Loucy (cell line): ENCODE data around the gene ELMOD1.
A peak's percentile ranks its signal among the peaks of the same experiment; 100 is the strongest.

ENCODE experiments used
- H2AFZ ChIP-seq: fragments of 200-600 bp; sonication (generic); 2 replicates; pipeline ENCODE4 v1.6.0; 2016; ENCODE audit warnings: antibody characterized with exemption, mild to moderate bottlenecking, low read length, moderate library complexity
- H3F3A ChIP-seq: fragments of 200-600 bp; 2 replicates; pipeline ENCODE4 v1.6.0; 2016; ENCODE audit warnings: antibody characterized with exemption, low read depth, mild to moderate bottlenecking
- H3K27me3 ChIP-seq: fragments of 200-600 bp; sonication (generic); 2 replicates; pipeline ENCODE4 v1.6.1; 2014; ENCODE audit warnings: low read length, mild to moderate bottlenecking; ENCODE audit not compliant: insufficient read depth, poor library complexity, severe bottlenecking
- H3K36me3 ChIP-seq: fragments of 200-600 bp; sonication (generic); 2 replicates; pipeline ENCODE4 v1.6.1; 2016; ENCODE audit warnings: low read length; ENCODE audit not compliant: insufficient read depth
- H3K4me1 ChIP-seq: fragments of 200-600 bp; sonication (generic); 2 replicates; pipeline ENCODE4 v1.5.1; 2014; ENCODE audit warnings: low read length, mild to moderate bottlenecking; ENCODE audit not compliant: insufficient read depth, poor library complexity, severe bottlenecking
- H3K4me2 ChIP-seq: fragments of 200-600 bp; sonication (generic); 2 replicates; pipeline ENCODE4 v1.6.0; 2014; ENCODE audit warnings: antibody characterized with exemption, low read length, low read depth, mild to moderate bottlenecking; ENCODE audit not compliant: poor library complexity, severe bottlenecking
- H3K4me3 ChIP-seq: fragments of 200-600 bp; sonication (generic); 2 replicates; pipeline ENCODE4 v1.5.1; 2014; ENCODE audit warnings: low read length, mild to moderate bottlenecking, mixed read lengths; ENCODE audit not compliant: poor library complexity, severe bottlenecking
- H3K79me2 ChIP-seq: fragments of 200-600 bp; sonication (generic); 2 replicates; pipeline ENCODE4 v1.6.1; 2014; ENCODE audit warnings: low read length; ENCODE audit not compliant: insufficient read depth
- H3K9ac ChIP-seq: fragments of 200-600 bp; sonication (generic); 2 replicates; pipeline ENCODE4 v1.6.0; 2014; ENCODE audit warnings: mild to moderate bottlenecking, low read depth, low read length, moderate library complexity; ENCODE audit not compliant: poor library complexity, severe bottlenecking
- H3K9me2 ChIP-seq: fragments of 200-600 bp; sonication (generic); replicated peaks from 2 replicates; pipeline ENCODE4 v1.6.1; 2016; ENCODE audit warnings: low read depth, low read length, mixed read lengths
- H3K9me3 ChIP-seq: fragments of 200-600 bp; sonication (generic); 2 replicates; pipeline ENCODE4 v1.6.1; 2014; ENCODE audit warnings: mild to moderate bottlenecking, antibody characterized with exemption, low read length, low read depth; ENCODE audit not compliant: insufficient read depth
- H4K20me1 ChIP-seq: fragments of 200-600 bp; sonication (generic); 2 replicates; pipeline ENCODE4 v1.6.0; 2014; ENCODE audit warnings: antibody characterized with exemption, low read length, mild to moderate bottlenecking; ENCODE audit not compliant: insufficient read depth, poor library complexity, severe bottlenecking
- CTCF ChIP-seq: fragments of 200-600 bp; sonication (generic); conservative IDR thresholded peaks from 2 replicates; pipeline ENCODE4 v1.5.1; 2014; ENCODE audit warnings: mild to moderate bottlenecking, antibody characterized with exemption, low read length
- EZH2phosphoT487 ChIP-seq: fragments of 200-600 bp; IDR thresholded peaks from 2 replicates; pipeline ENCODE4 v1.6.1; 2018; ENCODE audit warnings: antibody characterized with exemption, mild to moderate bottlenecking, moderate library complexity, borderline replicate concordance

ELMOD1 gene

GRCh38 chr11:107682572-107682971 is 91.6 kb downstream of the ELMOD1 start:
- H3K9me3 ChIP-seq: no peaks in the 10 kb centered on the region
- no peaks in the 10 kb centered on the region for H3K27me3 ChIP-seq
- no peak overlapping the region for H3K9ac ChIP-seq
- H3K4me2 ChIP-seq: no peak overlapping the region
- H3K4me3 ChIP-seq: no peak overlapping the region
- no peaks in the 10 kb centered on the region for H3K4me1 ChIP-seq
- H3K79me2 ChIP-seq: no peaks in the 10 kb centered on the region
- no peaks in the 10 kb centered on the region for H3K36me3 ChIP-seq
- no peaks in the 10 kb centered on the region for H3K9me2 ChIP-seq
- TF ChIP-seq EZH2phosphoT487 (no peak), CTCF (no peak)
- no peaks in the 10 kb centered on the region for H3F3A ChIP-seq
- H2AFZ ChIP-seq: no peak overlapping the region
- H4K20me1 ChIP-seq: no peaks in the 10 kb centered on the region

DNA sequence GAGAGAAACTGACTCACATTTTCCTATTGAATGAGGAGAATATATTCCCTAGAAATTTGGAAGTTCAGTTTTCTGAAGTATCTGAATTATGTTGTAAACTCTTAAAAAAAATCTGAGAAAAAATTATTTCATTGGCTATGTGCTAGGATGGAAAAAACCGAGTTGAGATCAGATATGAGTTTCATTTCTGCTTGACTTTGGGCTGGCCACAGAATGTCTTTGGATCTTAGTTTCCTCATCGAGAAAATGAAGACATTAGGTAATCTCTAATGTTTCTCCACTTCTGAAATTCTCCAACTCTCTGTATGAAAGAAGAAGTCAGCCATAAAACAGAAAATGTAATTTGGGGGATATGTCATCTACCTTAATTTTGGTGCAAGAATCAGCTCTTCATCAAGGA is 92.1 kb downstream of the ELMOD1 start:
- TF ChIP-seq EZH2phosphoT487 (no peak), CTCF (no peak)
- Histone ChIP-seq H3K4me3 (no peak overlapping the region), H3K9ac (no peak overlapping the region), H3F3A (no peaks in the 10 kb centered on the region), H3K9me2 (no peaks in the 10 kb centered on the region), H3K79me2 (no peaks in the 10 kb centered on the region), H3K9me3 (no peaks in the 10 kb centered on the region), H3K27me3 (no peaks in the 10 kb centered on the region), H3K4me2 (no peak overlapping the region), H3K36me3 (no peaks in the 10 kb centered on the region), H3K4me1 (no peaks in the 10 kb centered on the region), H4K20me1 (no peaks in the 10 kb centered on the region), H2AFZ (no peak overlapping the region)

GRCh38 chr11:107683807-107684206 is 92.9 kb downstream of the ELMOD1 start:
- H2AFZ ChIP-seq: no peak overlapping the region
- TF ChIP-seq CTCF (peak; percentile 45), EZH2phosphoT487 (no peak)
- H3F3A ChIP-seq: no peaks in the 10 kb centered on the region
- no peaks in the 10 kb centered on the region for H3K79me2 ChIP-seq
- H3K4me2 ChIP-seq: no peak overlapping the region
- H3K4me3 ChIP-seq: no peak overlapping the region
- no peaks in the 10 kb centered on the region for H4K20me1 ChIP-seq
- no peaks in the 10 kb centered on the region for H3K27me3 ChIP-seq
- H3K4me1 ChIP-seq: no peaks in the 10 kb centered on the region
- no peaks in the 10 kb centered on the region for H3K9me3 ChIP-seq
- H3K36me3 ChIP-seq: no peaks in the 10 kb centered on the region
- H3K9ac ChIP-seq: no peak overlapping the region
- no peaks in the 10 kb centered on the region for H3K9me2 ChIP-seq
